ENCODE results near the gene TOB2.

TOB2 gene

GRCh38 chr22:41431656-41432055 lies 14.9 kb downstream of the TOB2 start:
- peaks cover 33% of the 10 kb centered on the region for H3K79me1 ChIP-seq (replicated peaks; ENCODE audit: low read length, poor library complexity, severe bottlenecking)
- no peak overlapping the region for H2BK12ac ChIP-seq (ENCODE audit: low read length in 2 of 2)
- DNase-seq: no peak
- no peaks in the 10 kb centered on the region for H3K27me3 ChIP-seq (ENCODE audit: control insufficient read depth in 1 of 2, insufficient read depth in 1 of 2, low read length in 2 of 2)
- no peak overlapping the region for H4K91ac ChIP-seq (ENCODE audit: low read length)
- WGBS: 90% methylated on average over 6 of the region's 6 CpGs
- H3K9me3 ChIP-seq (ENCODE audit: control insufficient read depth, low read length): no peaks in the 10 kb centered on the region
- H3K4me2 ChIP-seq (ENCODE audit: low read length, poor library complexity, severe bottlenecking): no peak overlapping the region
- H3K23ac ChIP-seq (ENCODE audit: low read length in 2 of 2): no peak overlapping the region
- no peak overlapping the region for H2BK120ac ChIP-seq (ENCODE audit: low read depth, low read length)
- no peak overlapping the region for H3K4ac ChIP-seq (ENCODE audit: low read depth in 1 of 2, low read length in 2 of 2)
- H3K9ac ChIP-seq (ENCODE audit: low read length): no peak overlapping the region
- H3K14ac ChIP-seq (ENCODE audit: low read length in 2 of 2): no peak overlapping the region
- no peak overlapping the region for H3K18ac ChIP-seq (ENCODE audit: low read depth in 1 of 2, low read length in 2 of 2)
- H2BK5ac ChIP-seq (ENCODE audit: low read depth, low read length, poor library complexity, severe bottlenecking): no peak overlapping the region
- no peak overlapping the region for H3K4me3 ChIP-seq (ENCODE audit: insufficient read depth in 1 of 2, low read depth in 1 of 2, low read length in 2 of 2)
- no peak overlapping the region for H3K27ac ChIP-seq (ENCODE audit: low read length, poor library complexity, severe bottlenecking)
- peak overlapping the region; percentile 26 for H2BK15ac ChIP-seq (ENCODE audit: low read depth, poor library complexity, severe bottlenecking)
- H4K8ac ChIP-seq (ENCODE audit: low read length): no peak overlapping the region
- no peak overlapping the region for H2AFZ ChIP-seq (ENCODE audit: low read depth, low read length)
- H3K36me3 ChIP-seq (ENCODE audit: control insufficient read depth in 1 of 2, insufficient read depth in 2 of 2, low read depth in 1 of 2, low read length in 2 of 2): peaks cover 51 to 59% of the 10 kb centered on the region in 2 experiments
- H3K4me1 ChIP-seq (ENCODE audit: control insufficient read depth, insufficient read depth, low read depth, low read length): peaks cover 6% of the 10 kb centered on the region
- H2AK5ac ChIP-seq (ENCODE audit: low read length, severe bottlenecking): no peak overlapping the region

DNA sequence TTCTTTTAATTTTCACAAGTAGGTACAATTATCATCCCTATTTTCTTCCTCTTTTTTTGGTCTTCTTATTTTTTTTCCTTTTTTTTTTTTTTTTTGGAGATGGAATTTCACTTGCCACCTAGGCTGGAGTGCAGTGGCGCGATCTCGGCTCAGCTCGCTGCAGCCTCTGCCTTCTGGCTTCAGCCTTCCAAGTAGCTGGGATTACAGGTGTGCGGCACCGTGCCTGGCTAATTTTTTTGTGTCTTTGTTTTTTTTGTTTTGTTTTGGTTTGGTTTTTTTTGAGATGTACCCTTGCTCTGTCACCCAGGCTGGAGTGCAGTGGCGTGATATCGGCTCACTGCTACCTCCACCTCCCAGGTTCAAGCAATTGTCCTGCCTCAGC lies 16.7 kb downstream of the TOB2 start:
- no peak overlapping the region for H2BK120ac ChIP-seq (ENCODE audit: low read depth, low read length)
- peaks cover 6% of the 10 kb centered on the region for H3K4me1 ChIP-seq (ENCODE audit: control insufficient read depth, insufficient read depth, low read depth, low read length)
- H3K27ac ChIP-seq (ENCODE audit: low read length, poor library complexity, severe bottlenecking): no peak overlapping the region
- no peaks in the 10 kb centered on the region for H3K27me3 ChIP-seq (ENCODE audit: control insufficient read depth in 1 of 2, insufficient read depth in 1 of 2, low read length in 2 of 2)
- 96% methylated on average over 4 of the region's 8 CpGs for WGBS
- H3K36me3 ChIP-seq (ENCODE audit: control insufficient read depth in 1 of 2, insufficient read depth in 2 of 2, low read depth in 1 of 2, low read length in 2 of 2): peaks cover 43 to 47% of the 10 kb centered on the region in 2 experiments
- no peak overlapping the region for H3K4me2 ChIP-seq (ENCODE audit: low read length, poor library complexity, severe bottlenecking)
- H3K14ac ChIP-seq (ENCODE audit: low read length in 2 of 2): no peak overlapping the region
- H3K9ac ChIP-seq (ENCODE audit: low read length): no peak overlapping the region
- no peak overlapping the region for H4K91ac ChIP-seq (ENCODE audit: low read length)
- no peak overlapping the region for H2BK5ac ChIP-seq (ENCODE audit: low read depth, low read length, poor library complexity, severe bottlenecking)
- H4K8ac ChIP-seq (ENCODE audit: low read length): no peak overlapping the region
- no peak overlapping the region for H2BK15ac ChIP-seq (ENCODE audit: low read depth, poor library complexity, severe bottlenecking)
- H3K9me3 ChIP-seq (ENCODE audit: control insufficient read depth, low read length): no peaks in the 10 kb centered on the region
- H3K18ac ChIP-seq (ENCODE audit: low read depth in 1 of 2, low read length in 2 of 2): no peak overlapping the region
- no peak overlapping the region for H3K4me3 ChIP-seq (ENCODE audit: insufficient read depth in 1 of 2, low read depth in 1 of 2, low read length in 2 of 2)
- no peak overlapping the region for H3K23ac ChIP-seq (ENCODE audit: low read length in 2 of 2)
- no peak overlapping the region for H2AK5ac ChIP-seq (ENCODE audit: low read length, severe bottlenecking)
- H3K79me1 ChIP-seq (replicated peaks; ENCODE audit: low read length, poor library complexity, severe bottlenecking): peaks cover 23% of the 10 kb centered on the region
- no peak overlapping the region for H2AFZ ChIP-seq (ENCODE audit: low read depth, low read length)
- no peak for DNase-seq
- no peak overlapping the region for H2BK12ac ChIP-seq (ENCODE audit: low read length in 2 of 2)
- no peak overlapping the region for H3K4ac ChIP-seq (ENCODE audit: low read depth in 1 of 2, low read length in 2 of 2)

DNA sequence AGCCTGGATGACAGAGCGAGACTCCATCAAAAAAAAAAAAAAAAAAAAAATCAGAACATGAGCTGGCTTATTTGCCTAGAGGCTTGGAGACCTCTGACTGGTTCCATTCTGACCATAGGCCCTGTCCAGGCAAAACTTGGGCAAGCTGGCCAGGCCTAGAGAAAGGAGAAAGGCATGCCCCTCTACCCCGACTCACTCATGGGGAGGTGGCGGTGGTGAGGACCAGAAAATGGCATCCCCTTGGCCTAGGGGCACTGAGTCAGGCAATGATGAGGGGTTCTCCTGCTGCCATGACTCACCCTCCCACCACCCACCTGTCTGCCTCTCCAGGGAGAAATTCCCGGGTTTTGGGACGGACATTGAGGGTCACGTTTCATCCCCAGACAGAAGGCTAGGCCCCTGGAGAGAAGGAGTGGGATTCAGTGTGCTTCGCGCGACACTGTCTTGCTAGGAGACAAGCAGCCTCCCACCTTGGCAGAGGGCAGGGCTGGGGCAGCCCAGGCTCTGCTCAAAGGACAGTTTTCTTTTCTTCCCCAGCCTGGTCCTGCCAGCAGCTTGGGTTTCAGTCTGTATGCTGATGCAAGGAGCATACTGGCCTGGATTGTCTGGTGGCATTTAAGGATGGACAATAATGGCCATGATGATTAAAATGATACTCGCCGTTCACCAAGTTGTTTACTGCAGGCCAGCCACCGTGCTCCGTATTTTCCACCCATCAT lies 17.2 kb downstream of the TOB2 start:
- no peak overlapping the region for H3K23ac ChIP-seq (ENCODE audit: low read length in 2 of 2)
- WGBS: 88% methylated on average over 11 of the region's 13 CpGs
- H3K4me2 ChIP-seq (ENCODE audit: low read length, poor library complexity, severe bottlenecking): no peak overlapping the region
- H3K27me3 ChIP-seq (ENCODE audit: control insufficient read depth in 1 of 2, insufficient read depth in 1 of 2, low read length in 2 of 2): no peaks in the 10 kb centered on the region
- no peak overlapping the region for H3K18ac ChIP-seq (ENCODE audit: low read depth in 1 of 2, low read length in 2 of 2)
- H4K91ac ChIP-seq (ENCODE audit: low read length): no peak overlapping the region
- DNase-seq: no peak
- no peak overlapping the region for H2BK12ac ChIP-seq (ENCODE audit: low read length in 2 of 2)
- no peak overlapping the region for H4K8ac ChIP-seq (ENCODE audit: low read length)
- no peak overlapping the region for H3K4me3 ChIP-seq (ENCODE audit: insufficient read depth in 1 of 2, low read depth in 1 of 2, low read length in 2 of 2)
- no peak overlapping the region for H3K4ac ChIP-seq (ENCODE audit: low read depth in 1 of 2, low read length in 2 of 2)
- H3K27ac ChIP-seq (ENCODE audit: low read length, poor library complexity, severe bottlenecking): no peak overlapping the region
- no peak overlapping the region for H2AFZ ChIP-seq (ENCODE audit: low read depth, low read length)
- no peak overlapping the region for H2BK15ac ChIP-seq (ENCODE audit: low read depth, poor library complexity, severe bottlenecking)
- no peak overlapping the region for H3K14ac ChIP-seq (ENCODE audit: low read length in 2 of 2)
- no peak overlapping the region for H2BK120ac ChIP-seq (ENCODE audit: low read depth, low read length)
- peaks cover 20% of the 10 kb centered on the region for H3K79me1 ChIP-seq (replicated peaks; ENCODE audit: low read length, poor library complexity, severe bottlenecking)
- H3K9ac ChIP-seq (ENCODE audit: low read length): no peak overlapping the region
- no peak overlapping the region for H2BK5ac ChIP-seq (ENCODE audit: low read depth, low read length, poor library complexity, severe bottlenecking)
- no peak overlapping the region for H2AK5ac ChIP-seq (ENCODE audit: low read length, severe bottlenecking)
- H3K9me3 ChIP-seq (ENCODE audit: control insufficient read depth, low read length): no peaks in the 10 kb centered on the region
- H3K4me1 ChIP-seq (ENCODE audit: control insufficient read depth, insufficient read depth, low read depth, low read length): peaks cover 6% of the 10 kb centered on the region
- peaks cover 38 to 42% of the 10 kb centered on the region in 2 experiments for H3K36me3 ChIP-seq (ENCODE audit: control insufficient read depth in 1 of 2, insufficient read depth in 2 of 2, low read depth in 1 of 2, low read length in 2 of 2)

DNA sequence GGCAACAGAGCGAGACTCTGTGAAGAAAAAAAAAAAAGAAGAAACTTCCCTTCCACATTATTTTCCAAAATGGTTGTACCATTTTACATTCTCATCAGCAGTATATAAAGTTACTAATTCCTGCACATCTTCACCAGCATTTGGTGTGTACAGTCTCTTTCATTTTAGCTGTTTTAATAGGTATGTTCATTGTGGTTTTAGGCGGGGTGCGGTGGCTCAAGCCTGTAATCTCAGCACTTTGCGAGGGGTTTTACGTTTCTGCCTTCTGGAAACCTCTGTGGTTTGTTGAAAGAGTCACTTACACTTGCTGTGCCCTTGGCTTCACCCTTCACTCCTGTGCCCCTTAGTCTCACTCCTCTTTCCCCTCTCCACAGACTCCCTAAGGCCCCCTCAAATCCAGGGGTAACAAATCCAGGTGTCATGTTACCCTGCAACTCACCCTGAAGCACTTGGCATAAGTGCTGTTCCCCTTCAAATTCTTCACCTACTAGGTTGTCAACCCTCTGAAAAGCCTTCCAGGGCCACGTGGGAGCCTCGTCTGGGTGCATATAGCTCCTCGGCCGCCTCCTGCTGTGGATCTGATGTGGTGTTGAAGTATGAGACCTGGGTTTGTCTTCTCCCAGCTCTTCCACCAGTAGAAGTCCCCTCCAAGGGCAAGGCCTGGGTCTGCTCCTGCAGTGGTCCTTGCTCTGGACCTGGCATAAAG lies 20.8 kb downstream of the TOB2 start:
- Histone ChIP-seq H3K23ac (ENCODE audit: low read length in 2 of 2) (no peak overlapping the region), H2BK5ac (ENCODE audit: low read depth, low read length, poor library complexity, severe bottlenecking) (no peak overlapping the region), H4K8ac (ENCODE audit: low read length) (no peak overlapping the region), H3K36me3 (ENCODE audit: control insufficient read depth in 1 of 2, insufficient read depth in 2 of 2, low read depth in 1 of 2, low read length in 2 of 2) (peaks cover 23% of the 10 kb centered on the region in 2 experiments), H3K4ac (ENCODE audit: low read depth in 1 of 2, low read length in 2 of 2) (no peak overlapping the region), H3K27me3 (ENCODE audit: control insufficient read depth in 1 of 2, insufficient read depth in 1 of 2, low read length in 2 of 2) (no peaks in the 10 kb centered on the region), H2BK120ac (ENCODE audit: low read depth, low read length) (no peak overlapping the region), H2BK12ac (ENCODE audit: low read length in 2 of 2) (no peak overlapping the region), H2BK15ac (ENCODE audit: low read depth, poor library complexity, severe bottlenecking) (no peak overlapping the region), H3K9ac (ENCODE audit: low read length) (no peak overlapping the region), H3K4me3 (ENCODE audit: insufficient read depth in 1 of 2, low read depth in 1 of 2, low read length in 2 of 2) (no peak overlapping the region), H3K79me1 (replicated peaks; ENCODE audit: low read length, poor library complexity, severe bottlenecking) (no peaks in the 10 kb centered on the region), H3K9me3 (ENCODE audit: control insufficient read depth, low read length) (no peaks in the 10 kb centered on the region), H3K14ac (ENCODE audit: low read length in 2 of 2) (no peak overlapping the region), H2AK5ac (ENCODE audit: low read length, severe bottlenecking) (no peak overlapping the region), H3K27ac (ENCODE audit: low read length, poor library complexity, severe bottlenecking) (no peak overlapping the region), H2AFZ (ENCODE audit: low read depth, low read length) (no peak overlapping the region), H4K91ac (ENCODE audit: low read length) (no peak overlapping the region), H3K4me1 (ENCODE audit: control insufficient read depth, insufficient read depth, low read depth, low read length) (peaks cover 4% of the 10 kb centered on the region), H3K4me2 (ENCODE audit: low read length, poor library complexity, severe bottlenecking) (no peak overlapping the region), H3K18ac (ENCODE audit: low read depth in 1 of 2, low read length in 2 of 2) (no peak overlapping the region)
- no peak for DNase-seq
- WGBS: 95% methylated on average over 8 of the region's 9 CpGs
